ENCODE measurements around the gene WDR70.
A peak's percentile ranks its signal among the peaks of the same experiment; 100 is the strongest.
"Not testable (repeated sequence)": the region's sequence is repeated elsewhere in the genome, so short reads cannot be mapped to it uniquely, and the experiment has no call there.

The WDR70 gene
- long read RNA-seq, donor 1, transcript WDR70-201 (18 exons, 2,983 nt) = major isoform, 5 of 11 reads
- long read RNA-seq, donor 1, partial matches to known transcripts = 0 of 11 reads
- long read RNA-seq, donor 1, other reads (novel, unspliced or antisense) = 0 of 11 reads
- long read RNA-seq, donor 2, partial matches to known transcripts = 0 of 7 reads
- long read RNA-seq, donor 2, other reads (novel, unspliced or antisense) = 0 of 7 reads
- long read RNA-seq, donor 3, partial matches to known transcripts = 0 of 5 reads
- long read RNA-seq, donor 3, other reads (novel, unspliced or antisense) = 0 of 5 reads
- long read RNA-seq, donor 4, transcript WDR70-201 (18 exons, 2,983 nt) = major isoform, 5 of 9 reads
- long read RNA-seq, donor 4, partial matches to known transcripts = 0 of 9 reads
- long read RNA-seq, donor 4, other reads (novel, unspliced or antisense) = 0 of 9 reads
- long read RNA-seq, donor 5, transcript WDR70-201 (18 exons, 2,983 nt) = major isoform, 7 of 9 reads
- long read RNA-seq, donor 5, partial matches to known transcripts = 0 of 9 reads
- long read RNA-seq, donor 5, other reads (novel, unspliced or antisense) = 0 of 9 reads
- long read RNA-seq, donor 6, partial matches to known transcripts = 0 of 1 reads
- long read RNA-seq, donor 6, other reads (novel, unspliced or antisense) = 0 of 1 reads
- long read RNA-seq, donor 7, transcript WDR70-201 (18 exons, 2,983 nt) = major isoform, 9 of 17 reads
- long read RNA-seq, donor 7, partial matches to known transcripts = 5 of 17 reads
- long read RNA-seq, donor 7, other reads (novel, unspliced or antisense) = 0 of 17 reads
- long read RNA-seq, donor 8, transcript WDR70-201 (18 exons, 2,983 nt) = major isoform, 5 of 12 reads
- long read RNA-seq, donor 8, partial matches to known transcripts = 0 of 12 reads
- long read RNA-seq, donor 8, other reads (novel, unspliced or antisense) = 0 of 12 reads

DNA sequence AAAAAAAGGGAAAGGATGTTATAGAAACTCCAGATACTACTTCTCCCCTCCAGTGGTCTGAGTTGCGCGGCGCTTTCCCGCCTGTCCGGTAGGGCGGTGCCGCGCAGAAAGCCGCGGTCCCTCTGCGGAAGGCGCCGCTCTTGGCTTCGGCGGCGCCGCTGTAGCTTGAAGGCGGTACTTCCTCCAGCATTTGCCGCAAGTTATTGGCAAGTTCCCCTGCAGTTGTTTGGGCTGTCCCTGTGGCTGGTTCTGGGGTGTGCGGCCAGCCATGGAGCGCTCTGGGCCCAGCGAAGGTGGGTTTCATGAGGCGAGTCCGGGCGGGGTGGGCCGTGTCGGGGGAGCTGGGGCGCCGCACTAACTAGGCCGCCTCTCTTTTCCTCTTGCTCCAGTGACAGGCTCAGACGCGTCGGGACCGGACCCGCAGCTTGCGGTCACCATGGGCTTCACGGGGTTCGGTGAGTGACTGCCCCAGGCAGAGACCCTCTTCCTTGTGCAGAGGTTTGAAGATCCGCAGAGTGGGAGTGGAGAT lies at the start of gene WDR70:
TSS of gene WDR70 (plus strand) at position 219 of the 529 bp plus-strand sequence. CDS start at position 269, 50 bp downstream.
- DNase-seq = peak; percentile 75

- not testable (repeated sequence) for DNase-seq
Measured at GRCh38 chr5:37334754-37335153, 44.4 kb upstream of the WDR70 start.

DNA sequence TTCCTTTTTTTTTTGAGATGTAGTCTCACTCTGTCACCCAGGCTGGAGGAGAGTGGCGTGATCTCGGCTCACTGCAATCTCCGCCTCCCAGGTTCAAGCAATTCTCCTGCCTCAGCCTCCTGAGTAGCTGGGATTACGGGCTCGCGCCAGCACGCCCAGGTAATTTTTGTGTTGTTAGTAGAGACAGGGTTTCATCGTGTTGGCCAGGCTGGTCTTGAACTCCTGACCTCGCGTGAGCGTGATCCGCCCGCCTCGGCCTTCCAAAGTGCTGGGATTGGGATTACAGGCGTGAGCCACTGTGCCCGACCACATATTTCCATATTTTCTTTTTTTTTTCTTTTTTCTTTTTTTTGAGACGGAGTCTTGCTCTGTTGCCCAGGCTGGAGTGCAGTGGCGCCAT lies 36.4 kb upstream of the WDR70 start:
- DNase-seq = not testable (repeated sequence)

DNA sequence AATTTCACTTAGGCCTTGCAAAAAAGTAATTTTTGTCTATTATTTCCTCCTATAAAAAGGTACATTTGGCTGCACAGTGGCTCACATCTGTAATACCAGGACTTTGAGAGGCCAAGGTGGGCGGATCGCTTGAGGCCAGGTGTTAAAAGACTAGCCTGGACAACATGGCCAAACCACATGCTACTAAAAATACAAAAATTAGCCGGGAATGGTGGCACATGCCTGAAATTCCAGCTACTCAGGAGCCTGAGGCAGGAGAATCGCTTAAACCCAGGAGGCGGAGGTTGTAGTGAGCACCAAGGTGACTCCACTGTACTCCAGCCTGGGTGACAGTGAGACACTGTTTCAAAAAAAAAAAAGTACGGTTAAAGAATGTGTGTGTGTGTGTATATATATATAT lies 24.0 kb upstream of the WDR70 start:
- DNase-seq = no peak

DNA sequence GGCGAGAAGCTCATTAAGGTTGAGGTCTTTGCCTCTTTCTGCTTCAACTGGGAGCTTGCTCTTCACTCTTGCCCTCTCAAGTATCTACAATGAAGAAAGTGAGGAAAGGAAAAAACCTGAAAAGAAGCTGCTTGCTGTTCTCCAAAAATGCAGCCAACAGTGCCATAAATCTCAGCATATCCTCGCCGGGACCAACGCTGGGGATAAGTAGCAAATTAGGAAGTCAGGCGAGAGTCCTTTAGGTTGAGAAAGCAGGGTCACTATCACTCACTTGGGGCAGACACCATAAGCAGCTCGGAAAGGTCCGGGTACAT lies 8.6 kb upstream of the WDR70 start:
- no peak for DNase-seq

- DNase-seq = peak; percentile 86
Measured at GRCh38 chr5:37370864-37371726, 8.0 kb upstream of the WDR70 start, which contains the start of gene NUP155. Gene NUP155 (minus strand): TSS chr5:37371106. CDS start chr5:37370977, 129 bp downstream.

DNA sequence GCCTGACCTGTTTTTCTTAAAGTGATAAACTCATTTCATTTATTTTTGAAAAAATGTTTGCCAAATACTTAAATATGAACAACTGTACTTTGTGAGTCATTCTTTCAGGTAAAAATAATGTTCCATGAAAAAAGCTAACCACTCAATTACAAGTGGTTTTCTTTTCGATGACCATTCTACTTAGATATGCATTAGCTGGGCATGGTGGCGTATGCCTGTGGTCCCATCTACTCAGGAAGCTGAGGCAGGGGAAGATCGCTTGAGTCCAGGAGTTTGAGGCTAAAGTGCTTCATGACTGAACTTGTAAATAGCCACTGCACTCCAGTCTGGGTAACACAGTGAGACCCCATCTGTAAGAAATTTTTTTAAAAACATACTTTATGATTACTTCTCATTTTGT lies 4.0 kb upstream of the WDR70 start:
- no peak for DNase-seq

- not testable (repeated sequence) for DNase-seq
Measured at GRCh38 chr5:37378066-37378465, 1.1 kb upstream of the WDR70 start.

GRCh38 chr5:37391591-37391990 lies 12.5 kb downstream of the WDR70 start:
- DNase-seq = no peak

GRCh38 chr5:37396352-37396751 lies 17.2 kb downstream of the WDR70 start:
- no peak for DNase-seq

DNA sequence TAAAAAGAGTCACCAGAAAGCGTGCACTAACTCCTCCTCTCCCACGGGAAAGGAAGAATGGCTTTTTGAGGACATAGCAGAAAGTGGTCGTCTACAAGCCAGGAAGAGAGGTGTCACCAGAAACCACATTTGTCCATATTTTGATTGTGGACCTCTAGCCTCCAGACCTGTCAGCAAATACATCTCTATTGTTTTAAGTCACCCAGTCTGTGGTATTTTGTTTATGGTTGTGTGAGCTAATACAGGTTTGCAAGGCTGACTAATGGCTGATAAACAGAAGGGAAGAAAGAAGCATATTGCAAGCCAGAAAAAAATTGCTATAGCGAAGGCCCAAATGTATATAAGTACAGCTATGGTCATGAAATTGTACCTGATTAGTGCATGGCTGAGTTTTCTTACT lies 21.4 kb downstream of the WDR70 start:
- DNase-seq = no peak

- DNase-seq = no peak
Measured at GRCh38 chr5:37412515-37412914, 33.4 kb downstream of the WDR70 start.

GRCh38 chr5:37415456-37415855 lies 36.3 kb downstream of the WDR70 start:
- not testable (repeated sequence) for DNase-seq

GRCh38 chr5:37417347-37417746 lies 38.2 kb downstream of the WDR70 start:
- no peak for DNase-seq

GRCh38 chr5:37424441-37424840 lies 45.3 kb downstream of the WDR70 start:
- DNase-seq = no peak

DNA sequence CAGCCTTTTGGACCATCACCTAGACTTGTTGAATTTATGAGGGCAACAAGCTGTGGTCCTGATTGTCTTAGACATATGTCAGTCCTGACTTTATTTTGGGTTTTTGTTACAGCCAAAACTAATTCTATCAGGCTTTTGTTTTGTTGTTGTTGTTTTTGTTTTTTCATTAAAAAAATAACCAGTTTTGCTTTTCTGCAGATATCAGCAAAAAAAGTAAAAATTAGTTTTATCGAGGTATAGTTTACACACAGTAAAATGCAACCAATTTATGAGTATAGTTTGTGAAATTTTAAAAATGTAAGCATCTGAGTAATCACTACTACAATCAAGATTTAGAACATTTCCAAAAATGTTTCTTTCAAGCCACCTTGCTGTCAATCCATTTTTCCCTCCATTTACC lies 48.9 kb downstream of the WDR70 start:
- no peak for DNase-seq

- DNase-seq = no peak
Measured at GRCh38 chr5:37435261-37435660, 56.1 kb downstream of the WDR70 start.

DNA sequence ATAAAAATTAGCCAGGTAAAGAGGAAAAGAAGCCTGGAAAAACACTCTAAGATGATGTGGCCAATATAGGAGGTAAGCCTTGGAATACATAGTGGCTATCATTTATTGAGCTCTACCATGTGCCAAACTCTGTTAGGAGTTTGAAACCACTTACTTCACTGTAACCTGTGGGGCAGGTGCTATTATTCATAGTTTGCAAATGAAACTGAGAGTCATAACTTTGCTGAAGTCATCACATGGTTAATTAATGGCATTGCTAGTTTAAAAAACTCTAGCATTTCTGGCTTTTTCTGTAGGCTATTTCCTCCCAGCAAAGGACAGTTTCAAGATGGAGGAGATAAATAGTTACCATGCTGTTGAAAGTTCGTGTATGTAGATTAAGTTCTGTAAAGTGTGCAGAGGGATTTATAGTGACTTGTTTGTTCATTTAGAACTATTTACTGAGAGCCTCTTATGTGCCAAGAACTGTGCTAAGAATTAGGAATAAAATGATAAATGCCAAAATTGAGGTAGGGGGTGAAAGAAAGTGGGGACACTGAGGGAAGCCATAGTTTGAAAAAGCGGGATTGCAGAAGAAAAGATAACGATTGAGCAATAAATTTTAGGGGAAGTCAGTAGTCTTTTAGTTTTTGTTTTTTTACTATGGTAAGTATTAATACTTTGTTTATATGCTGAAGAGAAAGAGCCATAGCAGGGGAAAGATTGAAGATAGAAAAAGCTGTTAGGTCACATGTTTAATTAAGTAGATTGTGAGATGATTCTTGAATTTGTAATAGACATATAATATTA lies 57.2 kb downstream of the WDR70 start:
- DNase-seq = no peak

- no peak for DNase-seq
Measured at GRCh38 chr5:37437711-37438110, 58.6 kb downstream of the WDR70 start.

DNA sequence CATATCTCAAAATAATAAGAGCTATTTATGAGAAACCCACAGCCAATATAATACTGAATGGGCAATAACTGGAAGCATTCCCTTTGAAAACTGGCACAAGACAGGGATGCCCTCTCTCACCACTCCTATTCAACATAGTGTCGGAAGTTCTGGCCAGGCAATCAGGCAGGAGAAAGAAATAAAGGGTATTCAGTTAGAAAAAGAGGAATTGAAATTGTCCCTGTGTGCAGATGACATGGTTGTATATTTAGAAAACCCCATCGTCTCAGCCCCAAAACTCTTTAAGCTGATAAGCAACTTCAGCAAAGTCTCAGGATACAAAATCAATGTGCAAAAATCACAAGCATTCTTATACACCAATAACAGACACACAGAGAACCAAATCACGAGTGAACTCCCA lies 66.7 kb downstream of the WDR70 start:
- DNase-seq = not testable (repeated sequence)

GRCh38 chr5:37448941-37449340 lies 69.8 kb downstream of the WDR70 start:
- no peak for DNase-seq
